Activated naive CD8-positive, alpha-beta T cell treated with anti-CD3 and anti-CD28 coated beads, Interleukin-2, amount 50 U/mL, for 24 hours (primary cell): ENCODE results near the gene CAPN10.
A peak's percentile ranks its signal among the peaks of the same experiment; 100 is the strongest.

Source experiments
- ATAC-seq: fragments of 150-1000 bp; cut with Tn5 transposase; one replicate; pipeline ENCODE4 v1.10.0; 2021
- DNase-seq: peaks from one replicate; pipeline ENCODE4 v3.0.0; 2021
- H3K27ac Mint-ChIP-seq: one replicate; pipeline ENCODE4 v1.8.0; 2021; ENCODE audit warnings: mild to moderate bottlenecking, mixed read lengths
- H3K27me3 Mint-ChIP-seq: one replicate; pipeline ENCODE4 v1.8.0; 2021; ENCODE audit warnings: mixed read lengths
- H3K36me3 Mint-ChIP-seq: one replicate; pipeline ENCODE4 v1.8.0; 2021; ENCODE audit warnings: low read depth, mixed read lengths
- H3K4me1 Mint-ChIP-seq: one replicate; pipeline ENCODE4 v1.8.0; 2021; ENCODE audit warnings: mixed read lengths
- H3K4me3 Mint-ChIP-seq: one replicate; pipeline ENCODE4 v1.8.0; 2021; ENCODE audit warnings: mild to moderate bottlenecking, moderate library complexity, mixed read lengths
- H3K9me3 Mint-ChIP-seq: one replicate; pipeline ENCODE4 v1.8.0; 2021; ENCODE audit warnings: mixed read lengths

The CAPN10 gene

DNA sequence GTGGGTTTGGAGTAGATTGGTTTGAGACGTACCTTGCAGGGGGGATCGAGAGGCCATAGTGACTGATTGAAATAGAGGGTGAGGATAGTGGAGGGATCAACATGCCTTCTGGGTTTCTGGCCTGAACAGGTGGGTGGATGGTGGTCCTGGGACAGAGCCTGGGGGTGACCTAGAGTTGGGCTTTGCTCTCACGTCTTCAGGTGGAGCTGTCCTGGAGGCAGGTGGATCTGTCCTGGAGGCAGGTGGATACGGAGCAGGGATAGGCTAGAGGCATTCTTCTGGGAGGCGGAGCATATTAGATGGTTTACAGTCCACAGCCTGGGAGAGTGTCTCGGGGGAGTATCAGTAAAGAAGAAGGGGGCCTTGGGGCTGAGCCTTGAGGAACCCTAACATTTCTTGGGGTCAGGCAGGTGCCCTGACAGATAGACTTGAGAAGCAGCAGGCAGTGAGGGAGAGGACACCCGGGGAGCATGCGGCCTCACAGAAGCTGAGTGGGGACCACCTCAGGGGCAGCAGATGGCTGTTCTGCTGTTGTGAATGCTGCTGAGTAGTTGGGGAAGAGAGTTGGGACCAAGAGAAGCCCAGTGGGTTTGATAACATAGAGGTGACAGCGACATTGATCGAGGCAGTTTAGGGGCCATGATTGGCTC is 1.6 kb downstream of the CAPN10 start:
- peak overlapping the region; percentile 32 for H3K27ac Mint-ChIP-seq
- H3K27me3 Mint-ChIP-seq = no peaks in the 10 kb centered on the region
- ATAC-seq (no peak), DNase-seq (no peak)
- peaks cover 34% of the 10 kb centered on the region for H3K4me1 Mint-ChIP-seq
- no peaks in the 10 kb centered on the region for H3K9me3 Mint-ChIP-seq
- H3K36me3 Mint-ChIP-seq = peaks cover 8% of the 10 kb centered on the region
- peak overlapping the region; percentile 90 for H3K4me3 Mint-ChIP-seq

DNA sequence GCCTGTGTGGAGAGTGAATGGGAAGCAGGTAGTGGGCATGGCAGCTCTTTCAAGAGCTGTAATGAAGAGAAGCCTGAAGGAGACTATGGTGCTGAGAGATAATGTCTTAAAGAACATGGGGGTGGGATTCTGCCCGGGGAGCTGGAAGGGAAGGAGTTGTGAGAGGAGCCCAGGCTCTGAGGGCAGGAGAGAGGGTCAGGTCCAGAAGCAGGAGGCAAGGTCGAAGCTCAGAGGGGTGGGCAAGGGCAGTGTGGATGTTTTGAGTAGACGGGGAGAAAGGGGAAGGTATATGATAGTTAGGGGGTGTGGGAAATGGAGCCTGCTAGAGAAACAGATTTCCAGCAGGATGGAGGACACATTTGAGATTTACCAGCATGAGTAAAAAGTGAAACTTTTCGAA is 2.1 kb downstream of the CAPN10 start:
- H3K9me3 Mint-ChIP-seq = no peaks in the 10 kb centered on the region
- no peak overlapping the region for H3K27ac Mint-ChIP-seq
- H3K4me3 Mint-ChIP-seq = peak overlapping the region; percentile 22
- DNase-seq (no peak), ATAC-seq (no peak)
- H3K36me3 Mint-ChIP-seq = peaks cover 8% of the 10 kb centered on the region
- no peaks in the 10 kb centered on the region for H3K27me3 Mint-ChIP-seq
- peaks cover 34% of the 10 kb centered on the region for H3K4me1 Mint-ChIP-seq

DNA sequence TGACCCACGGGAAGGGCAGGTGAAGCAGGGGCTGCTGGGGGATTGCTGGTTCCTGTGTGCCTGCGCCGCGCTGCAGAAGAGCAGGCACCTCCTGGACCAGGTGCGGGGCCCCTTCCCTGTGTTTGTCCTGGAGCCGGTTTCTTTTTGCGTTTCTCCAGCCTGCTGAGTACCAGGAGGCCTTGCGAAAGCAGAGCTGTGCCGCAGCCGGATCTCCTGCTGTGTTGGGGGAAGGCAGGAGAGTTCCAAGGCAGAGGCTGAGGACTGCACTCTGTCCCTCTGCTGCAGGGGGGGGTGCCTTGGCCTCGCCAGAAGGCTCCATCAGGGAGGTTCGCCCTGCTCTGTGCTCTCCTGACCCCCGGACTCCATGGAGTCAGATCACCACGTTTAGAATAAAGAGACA is 2.8 kb downstream of the CAPN10 start:
- ATAC-seq (no peak), DNase-seq (no peak)
- H3K9me3 Mint-ChIP-seq = no peaks in the 10 kb centered on the region
- peaks cover 8% of the 10 kb centered on the region for H3K36me3 Mint-ChIP-seq
- no peaks in the 10 kb centered on the region for H3K27me3 Mint-ChIP-seq
- H3K4me3 Mint-ChIP-seq = no peak overlapping the region
- H3K4me1 Mint-ChIP-seq = peaks cover 32% of the 10 kb centered on the region
- no peak overlapping the region for H3K27ac Mint-ChIP-seq

DNA sequence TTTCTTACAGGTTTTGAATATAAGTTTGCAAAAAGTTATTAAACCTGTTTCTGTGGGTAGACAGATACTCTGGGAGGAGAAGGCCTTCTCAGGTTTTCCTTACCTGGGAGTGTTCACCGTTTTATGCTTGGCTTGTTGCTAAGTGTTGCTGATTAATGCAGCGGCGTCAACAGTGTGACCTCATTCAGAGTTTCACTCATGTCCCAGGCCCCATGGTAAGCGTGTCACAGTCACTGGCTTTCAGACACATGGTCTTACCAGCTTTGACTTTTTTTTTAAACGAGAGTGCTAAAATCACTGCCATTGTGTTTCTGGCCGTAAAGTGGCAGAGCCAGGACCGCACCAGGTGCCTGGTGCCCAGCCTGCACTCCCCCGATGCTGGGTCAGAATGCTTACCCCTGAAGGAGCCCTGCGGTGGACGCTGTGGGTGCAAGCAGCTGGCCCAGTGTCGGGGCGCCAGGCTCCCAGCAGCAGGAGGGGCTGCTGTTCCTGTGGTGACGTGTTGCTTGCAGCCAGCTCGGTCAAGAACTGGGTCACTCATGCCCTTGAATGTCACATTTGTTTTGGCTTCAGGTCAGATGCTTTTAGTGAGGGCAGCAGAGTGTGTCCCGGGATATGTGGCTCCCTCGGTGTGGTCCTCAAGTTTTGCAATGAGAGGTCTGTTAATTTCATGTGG is 3.5 kb downstream of the CAPN10 start:
- DNase-seq (no peak), ATAC-seq (no peak)
- no peak overlapping the region for H3K4me3 Mint-ChIP-seq
- H3K9me3 Mint-ChIP-seq = no peaks in the 10 kb centered on the region
- no peaks in the 10 kb centered on the region for H3K27me3 Mint-ChIP-seq
- H3K36me3 Mint-ChIP-seq = peaks cover 8% of the 10 kb centered on the region
- H3K27ac Mint-ChIP-seq = no peak overlapping the region
- H3K4me1 Mint-ChIP-seq = peaks cover 26% of the 10 kb centered on the region

DNA sequence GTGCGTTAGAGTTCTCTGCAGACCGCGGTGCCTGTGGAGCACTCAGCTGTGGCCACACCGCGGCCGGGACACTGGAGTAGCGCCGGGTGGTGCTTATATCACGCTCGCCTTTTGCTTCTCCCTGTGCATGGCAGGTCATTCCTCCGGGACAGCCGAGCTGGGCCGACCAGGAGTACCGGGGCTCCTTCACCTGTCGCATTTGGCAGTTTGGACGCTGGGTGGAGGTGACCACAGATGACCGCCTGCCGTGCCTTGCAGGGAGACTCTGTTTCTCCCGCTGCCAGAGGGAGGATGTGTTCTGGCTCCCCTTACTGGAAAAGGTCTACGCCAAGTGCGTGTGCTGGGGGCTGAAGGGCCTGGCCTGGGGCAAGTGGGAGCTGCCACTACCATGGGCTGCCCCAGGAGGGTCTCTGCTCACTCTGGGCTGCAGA is 4.2 kb downstream of the CAPN10 start:
- Mint-ChIP-seq H3K27me3 (no peaks in the 10 kb centered on the region), H3K36me3 (peaks cover 8% of the 10 kb centered on the region), H3K9me3 (no peaks in the 10 kb centered on the region), H3K27ac (no peak overlapping the region), H3K4me1 (peaks cover 24% of the 10 kb centered on the region), H3K4me3 (no peak overlapping the region)
- ATAC-seq = no peak
- no peak for DNase-seq

DNA sequence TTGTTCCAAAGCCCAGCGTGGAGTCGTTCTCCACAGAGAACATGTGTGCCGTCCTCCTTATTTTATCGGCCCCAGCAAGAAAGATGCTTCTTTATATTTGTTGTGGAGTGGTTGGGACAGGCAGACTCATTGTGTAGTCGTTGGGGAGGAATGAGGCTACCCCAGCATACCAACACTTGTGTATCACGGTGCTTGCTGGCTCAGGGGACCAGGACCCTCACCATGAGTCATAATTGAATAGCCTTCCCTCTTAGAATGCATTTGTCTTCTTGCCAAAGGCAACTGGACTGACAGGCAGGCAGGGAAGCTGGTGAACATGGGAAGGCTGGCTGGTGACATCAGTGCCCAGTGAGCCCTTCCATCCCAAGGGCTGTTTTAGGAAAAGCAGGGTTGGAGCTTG is 4.7 kb downstream of the CAPN10 start:
- no peak overlapping the region for H3K4me3 Mint-ChIP-seq
- DNase-seq (no peak), ATAC-seq (no peak)
- no peaks in the 10 kb centered on the region for H3K9me3 Mint-ChIP-seq
- H3K27ac Mint-ChIP-seq = no peak overlapping the region
- H3K4me1 Mint-ChIP-seq = peaks cover 24% of the 10 kb centered on the region
- H3K27me3 Mint-ChIP-seq = no peaks in the 10 kb centered on the region
- peaks cover 8% of the 10 kb centered on the region for H3K36me3 Mint-ChIP-seq

DNA sequence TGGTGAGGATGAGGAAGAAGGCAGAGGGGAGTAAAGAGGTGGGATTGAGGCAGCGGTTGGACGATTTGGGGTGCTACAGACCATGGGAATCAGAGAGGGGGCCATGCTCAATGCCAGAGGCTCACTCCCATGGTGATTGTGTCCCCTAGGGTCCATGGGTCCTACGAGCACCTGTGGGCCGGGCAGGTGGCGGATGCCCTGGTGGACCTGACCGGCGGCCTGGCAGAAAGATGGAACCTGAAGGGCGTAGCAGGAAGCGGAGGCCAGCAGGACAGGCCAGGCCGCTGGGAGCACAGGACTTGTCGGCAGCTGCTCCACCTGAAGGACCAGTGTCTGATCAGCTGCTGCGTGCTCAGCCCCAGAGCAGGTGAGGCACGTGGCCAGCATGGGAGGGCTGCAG is 5.2 kb downstream of the CAPN10 start:
- no peaks in the 10 kb centered on the region for H3K27me3 Mint-ChIP-seq
- H3K4me3 Mint-ChIP-seq = no peak overlapping the region
- no peaks in the 10 kb centered on the region for H3K9me3 Mint-ChIP-seq
- peaks cover 24% of the 10 kb centered on the region for H3K4me1 Mint-ChIP-seq
- no peak for ATAC-seq
- no peak for DNase-seq
- no peak overlapping the region for H3K27ac Mint-ChIP-seq
- peaks cover 8% of the 10 kb centered on the region for H3K36me3 Mint-ChIP-seq

DNA sequence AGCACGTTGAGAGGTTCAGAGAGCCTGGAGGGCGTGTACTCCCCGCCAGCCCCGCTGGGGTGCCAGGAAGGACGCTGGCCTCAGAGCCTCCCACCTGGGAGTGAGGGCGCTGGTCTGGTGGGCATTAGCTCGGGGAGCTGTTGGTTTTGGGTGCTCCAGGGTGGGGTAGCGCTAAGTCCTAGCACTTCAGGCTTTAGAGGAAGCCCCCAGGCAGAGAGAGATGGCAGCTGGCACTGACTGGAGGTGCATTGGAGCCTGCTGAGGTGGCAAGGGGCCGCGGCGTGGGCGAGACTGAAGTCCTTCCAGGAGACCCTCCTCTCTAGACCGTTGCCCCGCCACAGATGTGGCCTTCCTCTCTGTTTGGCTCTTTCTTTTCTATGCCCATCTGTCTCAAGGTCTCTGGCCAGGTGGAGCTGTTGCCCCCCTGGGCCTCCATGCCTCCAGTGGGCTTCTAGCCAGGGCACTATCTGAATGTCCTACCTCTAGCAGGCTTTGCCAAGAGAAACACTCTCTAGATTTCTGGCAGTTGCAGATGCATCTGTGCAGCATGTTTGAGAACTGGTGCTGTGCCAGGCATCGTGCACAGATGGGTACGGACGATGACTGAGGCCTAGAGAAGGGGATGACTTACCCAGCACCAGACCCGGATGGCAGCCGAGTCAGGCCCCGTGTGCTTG is 6.6 kb downstream of the CAPN10 start:
- Mint-ChIP-seq H3K27ac (no peak overlapping the region), H3K4me3 (no peak overlapping the region), H3K4me1 (peaks cover 12% of the 10 kb centered on the region), H3K36me3 (peaks cover 8% of the 10 kb centered on the region), H3K9me3 (no peaks in the 10 kb centered on the region), H3K27me3 (no peaks in the 10 kb centered on the region)
- DNase-seq = no peak
- no peak for ATAC-seq

DNA sequence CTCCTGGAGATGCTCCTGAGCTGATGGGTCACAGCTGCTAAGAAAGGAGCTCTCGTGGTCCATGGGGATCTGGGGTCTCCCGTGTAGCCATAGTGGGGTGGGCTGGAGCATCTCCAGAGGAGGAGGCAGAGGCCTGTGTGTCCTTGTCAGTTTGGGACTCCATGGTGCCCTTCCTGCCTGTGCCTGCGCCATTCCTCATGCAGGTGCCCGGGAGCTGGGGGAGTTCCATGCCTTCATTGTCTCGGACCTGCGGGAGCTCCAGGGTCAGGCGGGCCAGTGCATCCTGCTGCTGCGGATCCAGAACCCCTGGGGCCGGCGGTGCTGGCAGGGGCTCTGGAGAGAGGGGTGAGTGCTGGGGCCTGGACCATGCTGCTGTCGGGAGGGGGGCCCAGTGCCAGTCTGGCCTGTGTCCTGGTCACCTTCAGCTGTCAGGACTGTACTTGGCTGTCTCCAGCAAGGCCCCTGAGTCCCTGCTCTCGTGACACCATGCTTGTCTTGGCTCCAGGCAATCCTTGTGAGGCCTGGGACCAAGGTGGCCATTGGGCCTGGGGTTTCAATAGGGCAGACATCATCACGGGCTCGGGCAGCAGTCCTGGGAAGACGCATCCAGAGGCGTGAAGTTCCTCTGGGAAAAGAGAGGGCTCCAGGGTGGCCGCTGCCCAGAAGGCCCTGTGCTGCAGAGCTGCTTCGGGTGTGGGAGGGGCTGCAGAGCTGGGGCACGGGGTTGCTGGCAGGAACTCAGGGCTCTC is 7.3 kb downstream of the CAPN10 start:
- Mint-ChIP-seq H3K36me3 (peaks cover 9% of the 10 kb centered on the region), H3K4me1 (peaks cover 5% of the 10 kb centered on the region), H3K27ac (no peak overlapping the region), H3K9me3 (no peaks in the 10 kb centered on the region), H3K27me3 (no peaks in the 10 kb centered on the region), H3K4me3 (no peak overlapping the region)
- ATAC-seq (no peak), DNase-seq (no peak)

DNA sequence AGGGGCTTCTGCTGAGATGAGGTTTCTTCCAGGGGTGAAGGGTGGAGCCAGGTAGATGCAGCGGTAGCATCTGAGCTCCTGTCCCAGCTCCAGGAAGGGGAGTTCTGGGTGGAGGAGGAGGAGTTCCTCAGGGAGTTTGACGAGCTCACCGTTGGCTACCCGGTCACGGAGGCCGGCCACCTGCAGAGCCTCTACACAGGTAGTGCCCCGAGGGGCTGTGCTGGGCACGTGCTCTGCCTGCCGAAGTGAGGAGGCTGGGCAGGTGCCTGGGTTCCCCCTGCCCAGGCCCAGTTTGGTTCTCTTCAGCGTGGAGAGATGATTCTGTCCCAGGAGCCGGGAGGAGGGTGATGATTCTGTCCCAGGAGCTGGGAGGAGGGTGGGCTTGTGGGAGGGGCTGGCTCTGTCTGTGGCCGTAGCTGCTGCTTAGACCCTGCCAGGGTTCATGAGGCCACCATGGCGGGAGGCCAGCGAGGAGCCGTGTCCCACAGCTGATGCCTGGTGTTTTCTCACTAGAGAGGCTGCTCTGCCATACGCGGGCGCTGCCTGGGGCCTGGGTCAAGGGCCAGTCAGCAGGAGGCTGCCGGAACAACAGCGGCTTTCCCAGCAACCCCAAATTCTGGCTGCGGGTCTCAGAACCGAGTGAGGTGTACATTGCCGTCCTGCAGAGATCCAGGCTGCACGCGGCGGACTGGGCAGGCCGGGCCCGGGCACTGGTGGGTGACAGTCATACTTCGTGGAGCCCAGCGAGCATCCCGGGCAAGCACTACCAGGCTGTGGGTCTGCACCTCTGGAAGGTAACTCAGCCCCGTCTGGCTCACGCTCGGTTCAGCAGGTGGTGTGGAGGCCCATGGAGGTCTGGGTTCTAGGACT is 8.2 kb downstream of the CAPN10 start:
- H3K9me3 Mint-ChIP-seq = no peaks in the 10 kb centered on the region
- no peak for ATAC-seq
- peaks cover 10% of the 10 kb centered on the region for H3K36me3 Mint-ChIP-seq
- H3K27me3 Mint-ChIP-seq = no peaks in the 10 kb centered on the region
- no peak for DNase-seq
- no peak overlapping the region for H3K27ac Mint-ChIP-seq
- no peak overlapping the region for H3K4me3 Mint-ChIP-seq
- peaks cover under 1% of the 10 kb centered on the region for H3K4me1 Mint-ChIP-seq

DNA sequence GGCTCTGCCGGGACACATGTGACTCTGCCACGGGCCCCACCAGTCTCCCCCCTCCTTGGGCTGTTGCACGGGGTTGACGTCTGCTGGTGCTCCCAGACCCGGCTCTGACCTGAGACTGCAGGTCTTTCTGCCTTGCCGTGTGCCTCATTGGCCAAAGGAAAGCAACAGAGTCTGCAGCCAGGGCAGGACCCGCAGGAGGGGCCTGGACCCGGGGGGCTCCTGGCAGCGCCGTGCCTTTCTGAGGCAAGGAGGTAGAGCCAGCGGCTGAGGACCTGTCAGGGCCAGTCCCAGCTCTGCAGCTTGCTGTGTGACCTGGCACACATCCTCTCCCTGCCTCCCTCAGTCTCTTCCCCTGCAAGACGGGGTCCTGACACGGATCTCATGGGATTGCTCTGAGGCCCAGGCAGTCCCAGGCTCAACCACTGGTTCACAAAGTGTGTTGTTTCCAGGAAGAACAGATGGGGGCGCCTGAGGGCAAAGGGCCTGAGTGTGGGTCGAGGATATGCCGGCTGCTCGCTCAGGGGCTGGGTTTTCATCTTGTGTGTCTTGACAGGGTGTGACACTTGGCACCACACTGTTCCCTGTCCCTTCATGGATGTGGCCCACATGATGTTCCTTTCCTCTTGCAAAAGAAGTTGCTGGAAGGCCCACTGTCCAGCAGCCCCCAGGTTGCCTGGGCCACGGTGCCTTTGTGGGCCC is 9.0 kb downstream of the CAPN10 start:
- Mint-ChIP-seq H3K27me3 (no peaks in the 10 kb centered on the region), H3K4me1 (no peaks in the 10 kb centered on the region), H3K36me3 (peaks cover 10% of the 10 kb centered on the region)

DNA sequence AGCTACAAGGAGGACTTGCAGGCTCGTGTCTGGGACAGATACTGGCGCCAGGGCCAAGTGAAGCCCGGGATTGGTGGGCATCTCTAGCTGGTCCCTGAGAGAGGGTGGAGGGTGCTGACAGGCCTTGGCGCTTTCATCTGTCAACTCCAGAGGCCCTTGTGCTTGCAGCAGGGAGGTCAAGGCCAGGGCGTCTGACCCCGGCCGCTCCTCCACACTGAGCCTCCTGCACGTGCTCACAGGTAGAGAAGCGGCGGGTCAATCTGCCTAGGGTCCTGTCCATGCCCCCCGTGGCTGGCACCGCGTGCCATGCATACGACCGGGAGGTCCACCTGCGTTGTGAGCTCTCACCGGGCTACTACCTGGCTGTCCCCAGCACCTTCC is 9.5 kb downstream of the CAPN10 start:
- no peaks in the 10 kb centered on the region for H3K9me3 Mint-ChIP-seq
- no peaks in the 10 kb centered on the region for H3K27me3 Mint-ChIP-seq
- DNase-seq (no peak), ATAC-seq (no peak)
- H3K36me3 Mint-ChIP-seq = peaks cover 10% of the 10 kb centered on the region
- no peak overlapping the region for H3K27ac Mint-ChIP-seq
- no peak overlapping the region for H3K4me3 Mint-ChIP-seq
- no peaks in the 10 kb centered on the region for H3K4me1 Mint-ChIP-seq

More for the DNA sequence above, 9.0 kb downstream of the CAPN10 start:
- no peak for ATAC-seq
- H3K4me3 Mint-ChIP-seq = no peak overlapping the region
- peak; percentile 50 for DNase-seq
- no peaks in the 10 kb centered on the region for H3K9me3 Mint-ChIP-seq
- no peak overlapping the region for H3K27ac Mint-ChIP-seq

DNA sequence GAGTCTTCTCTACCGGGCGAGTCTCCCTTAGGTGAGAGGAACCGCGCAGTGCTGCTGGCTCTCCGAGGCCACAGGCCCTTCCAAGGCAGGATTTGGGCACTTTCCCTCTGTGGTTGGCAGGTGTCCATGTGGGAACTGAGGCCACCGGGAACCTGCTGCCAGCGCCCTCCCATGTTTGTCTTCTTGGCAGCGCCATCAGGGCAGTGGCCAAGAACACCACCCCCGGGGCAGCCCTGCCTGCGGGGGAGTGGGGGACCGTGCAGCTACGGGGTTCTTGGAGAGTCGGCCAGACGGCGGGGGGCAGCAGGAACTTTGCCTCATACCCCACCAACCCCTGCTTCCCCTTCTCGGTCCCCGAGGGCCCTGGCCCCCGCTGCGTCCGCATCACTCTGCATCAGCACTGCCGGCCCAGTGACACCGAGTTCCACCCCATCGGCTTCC is 10.0 kb downstream of the CAPN10 start:
- DNase-seq = no peak
- H3K27me3 Mint-ChIP-seq = no peaks in the 10 kb centered on the region
- peaks cover 8% of the 10 kb centered on the region for H3K36me3 Mint-ChIP-seq
- H3K4me3 Mint-ChIP-seq = no peak overlapping the region
- H3K4me1 Mint-ChIP-seq = no peaks in the 10 kb centered on the region
- no peaks in the 10 kb centered on the region for H3K9me3 Mint-ChIP-seq
- H3K27ac Mint-ChIP-seq = no peak overlapping the region
- ATAC-seq = no peak
